Ovary (tissue), 3 donors: ENCODE results near the gene FGFRL1.

Experiments used
- EP300 ChIP-seq: sonication (generic); formaldehyde crosslinking; IDR thresholded peaks from one replicate; pipeline ENCODE4 v1.6.1; 2017; ENCODE audit warnings: antibody characterized with exemption
- POLR2A ChIP-seq: fragments of 450-650 bp; IDR thresholded peaks from one replicate; pipeline ENCODE4 v1.6.1; 2017; ENCODE audit warnings: antibody characterized with exemption, mild to moderate bottlenecking, moderate library complexity
- TF ChIP-seq, protein P1 (sequence below), 3 donors: fragments of 450-650 bp in 2 of 3; fragments of 200-600 bp in 1 of 3; IDR thresholded peaks; one replicate each; pipeline versions ENCODE4 v1.5.1 to v1.8.0; 2016 to 2022; ENCODE audit warnings: antibody characterized with exemption in 3 of 3, mild to moderate bottlenecking in 1 of 3
- donor health status: DM: no; HTN: no; CAD: no.

- TF ChIP-seq, protein P1, sequence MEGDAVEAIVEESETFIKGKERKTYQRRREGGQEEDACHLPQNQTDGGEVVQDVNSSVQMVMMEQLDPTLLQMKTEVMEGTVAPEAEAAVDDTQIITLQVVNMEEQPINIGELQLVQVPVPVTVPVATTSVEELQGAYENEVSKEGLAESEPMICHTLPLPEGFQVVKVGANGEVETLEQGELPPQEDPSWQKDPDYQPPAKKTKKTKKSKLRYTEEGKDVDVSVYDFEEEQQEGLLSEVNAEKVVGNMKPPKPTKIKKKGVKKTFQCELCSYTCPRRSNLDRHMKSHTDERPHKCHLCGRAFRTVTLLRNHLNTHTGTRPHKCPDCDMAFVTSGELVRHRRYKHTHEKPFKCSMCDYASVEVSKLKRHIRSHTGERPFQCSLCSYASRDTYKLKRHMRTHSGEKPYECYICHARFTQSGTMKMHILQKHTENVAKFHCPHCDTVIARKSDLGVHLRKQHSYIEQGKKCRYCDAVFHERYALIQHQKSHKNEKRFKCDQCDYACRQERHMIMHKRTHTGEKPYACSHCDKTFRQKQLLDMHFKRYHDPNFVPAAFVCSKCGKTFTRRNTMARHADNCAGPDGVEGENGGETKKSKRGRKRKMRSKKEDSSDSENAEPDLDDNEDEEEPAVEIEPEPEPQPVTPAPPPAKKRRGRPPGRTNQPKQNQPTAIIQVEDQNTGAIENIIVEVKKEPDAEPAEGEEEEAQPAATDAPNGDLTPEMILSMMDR (IDR thresholded peaks at IDR 0.05): no peak
- TF ChIP-seq POLR2A (no peak), EP300 (no peak)
Observed at GRCh38 chr4:1055721-1056590, 44.5 kb downstream of the FGFRL1 start.
